Activated naive CD4-positive, alpha-beta T cell treated with Interleukin-2 at 50 U/mL for 16 hours (primary cell): Measurements from ENCODE around the gene RUSC2.
"Not testable (repeated sequence)": the region's sequence is repeated elsewhere in the genome, so short reads cannot be mapped to it uniquely, and the experiment has no call there.

ENCODE experiments used
- DNase-seq: peaks from one replicate; pipeline ENCODE4 v3.0.0-alpha.2; 2020

The RUSC2 gene

GRCh38 chr9:35498245-35498644 lies 8.3 kb downstream of the RUSC2 start:
- DNase-seq = not testable (repeated sequence)

GRCh38 chr9:35499029-35499700 lies 9.3 kb downstream of the RUSC2 start:
- no peak for DNase-seq

GRCh38 chr9:35499701-35500030 lies 9.8 kb downstream of the RUSC2 start:
- DNase-seq = no peak

GRCh38 chr9:35500130-35500748 lies 10.3 kb downstream of the RUSC2 start:
- DNase-seq = no peak

- DNase-seq = no peak
These were observed 12.0 kb downstream of the RUSC2 start for GRCh38 chr9:35501946-35502345.

GRCh38 chr9:35506359-35506758 lies 16.4 kb downstream of the RUSC2 start:
- no peak for DNase-seq

GRCh38 chr9:35508069-35508468 lies 18.2 kb downstream of the RUSC2 start:
- DNase-seq = no peak

- DNase-seq = no peak
These were observed 20.5 kb downstream of the RUSC2 start for GRCh38 chr9:35510383-35510753.

- no peak for DNase-seq
These were observed 21.0 kb downstream of the RUSC2 start for GRCh38 chr9:35510754-35511428.

- no peak for DNase-seq
These were observed 21.5 kb downstream of the RUSC2 start for GRCh38 chr9:35511453-35511852.

GRCh38 chr9:35515766-35516165 lies 25.9 kb downstream of the RUSC2 start:
- no peak for DNase-seq

GRCh38 chr9:35516479-35516878 lies 26.6 kb downstream of the RUSC2 start:
- DNase-seq = no peak

GRCh38 chr9:35517131-35517530 lies 27.2 kb downstream of the RUSC2 start:
- DNase-seq = no peak

- no peak for DNase-seq
These were observed 27.8 kb downstream of the RUSC2 start for GRCh38 chr9:35517552-35518224.

- no peak for DNase-seq
These were observed 28.4 kb downstream of the RUSC2 start for GRCh38 chr9:35518225-35518821.

- DNase-seq = no peak
These were observed 29.2 kb downstream of the RUSC2 start for GRCh38 chr9:35518981-35519679.

- DNase-seq = no peak
These were observed 29.9 kb downstream of the RUSC2 start for GRCh38 chr9:35519692-35520363.

GRCh38 chr9:35520364-35520710 lies 30.4 kb downstream of the RUSC2 start:
- no peak for DNase-seq

- DNase-seq = no peak
These were observed 31.8 kb downstream of the RUSC2 start for GRCh38 chr9:35521708-35522107.

GRCh38 chr9:35522187-35522586 lies 32.3 kb downstream of the RUSC2 start:
- no peak for DNase-seq

GRCh38 chr9:35522700-35523099 lies 32.8 kb downstream of the RUSC2 start:
- DNase-seq = no peak

- DNase-seq = not testable (repeated sequence)
These were observed 33.6 kb downstream of the RUSC2 start for GRCh38 chr9:35523556-35523955.
